ENCODE measurements around the gene IMPG2. TPM values are rescaled to one million over a fixed set of nuclear protein-coding genes. Genes with fewer than 3 reads are reported as not detected.

The IMPG2 gene
- total RNA-seq, result under 1 TPM; 0.05 to 0.12 (median 0.09) TPM
- long read RNA-seq, result 0 reads

- no peak for TF ChIP-seq POLR2A (IDR thresholded peaks at IDR 0.05)
- no peak for TF ChIP-seq CTCF (IDR thresholded peaks at IDR 0.05)
- intact Hi-C loops (cut with DNase I), result no loop called here
- no peaks in the 10 kb centered on the region for H3K27me3 ChIP-seq
These were observed at the start of gene IMPG2 for GRCh38 chr3:101320475-101320874. IMPG2 (minus strand) TSS chr3:101320575; CDS start chr3:101320372, 203 bp downstream.

GRCh38 chr3:101362406-101362805, 42.0 kb upstream of the IMPG2 start:
- 100% methylated on average over 2 of the region's 2 CpGs for WGBS (ENCODE audit: insufficient coverage, low coverage, low lambda C conversion rate, missing lambda C conversion rate)
- H3K36me3 ChIP-seq, result peaks cover 0 to 9% (median 0%) of the 10 kb centered on the region in 4 donors
- no peak overlapping the region for H3K27ac ChIP-seq
- ATAC-seq (no peak), DNase-seq (no peak)
- H3K4me3 ChIP-seq, result no peak overlapping the region
- no peaks in the 10 kb centered on the region for H3K27me3 ChIP-seq
- TF ChIP-seq CTCF (IDR thresholded peaks at IDR 0.05) (no peak), POLR2A (IDR thresholded peaks at IDR 0.05) (no peak)
- intact Hi-C loops (cut with DNase I), result no loop called here
- peaks cover 0 to 14% (median 2%) of the 10 kb centered on the region in 4 donors for H3K9me3 ChIP-seq
- H3K4me1 ChIP-seq, result no peaks in the 10 kb centered on the region

More at GRCh38 chr3:101320475-101320874, at the start of gene IMPG2:
- ATAC-seq, result no peak
- Histone ChIP-seq H3K4me1 (no peaks in the 10 kb centered on the region), H3K4me3 (no peak within 1 kb of the TSS), H3K36me3 (no peaks in the 10 kb centered on the region), H3K27ac (no peak within 1 kb of the TSS), H3K9me3 (no peaks in the 10 kb centered on the region)
- 98% methylated on average over 2 of the region's 2 CpGs for WGBS (ENCODE audit: insufficient coverage, low coverage, low lambda C conversion rate, missing lambda C conversion rate)
- no peak for DNase-seq

GRCh38 chr3:101351829-101352228, 31.5 kb upstream of the IMPG2 start:
- H3K36me3 ChIP-seq, result no peaks in the 10 kb centered on the region
- H3K4me1 ChIP-seq, result no peaks in the 10 kb centered on the region
- no peaks in the 10 kb centered on the region for H3K27me3 ChIP-seq
- TF ChIP-seq POLR2A (IDR thresholded peaks at IDR 0.05), result no peak
- no peak for TF ChIP-seq CTCF (IDR thresholded peaks at IDR 0.05)
- DNase-seq, result no peak
- intact Hi-C loops (cut with DNase I), result no loop called here
- ATAC-seq, result no peak
- no peaks in the 10 kb centered on the region for H3K9me3 ChIP-seq
- no peak overlapping the region for H3K4me3 ChIP-seq
- WGBS (ENCODE audit: insufficient coverage, low coverage, low lambda C conversion rate, missing lambda C conversion rate), result 36% methylated on average over 1 of the region's 1 CpG
- H3K27ac ChIP-seq, result no peak overlapping the region

GRCh38 chr3:101340591-101340990, 20.2 kb upstream of the IMPG2 start:
- no peaks in the 10 kb centered on the region for H3K9me3 ChIP-seq
- H3K27me3 ChIP-seq, result no peaks in the 10 kb centered on the region
- 65% methylated on average over 2 of the region's 2 CpGs for WGBS (ENCODE audit: insufficient coverage, low coverage, low lambda C conversion rate, missing lambda C conversion rate)
- intact Hi-C loops (cut with DNase I), result no loop called here
- ATAC-seq, result no peak
- no peak for TF ChIP-seq POLR2A (IDR thresholded peaks at IDR 0.05)
- no peak for TF ChIP-seq CTCF (IDR thresholded peaks at IDR 0.05)
- H3K4me3 ChIP-seq, result no peak overlapping the region
- DNase-seq, result no peak
- no peak overlapping the region for H3K27ac ChIP-seq
- H3K4me1 ChIP-seq, result no peaks in the 10 kb centered on the region
- H3K36me3 ChIP-seq, result no peaks in the 10 kb centered on the region

- intact Hi-C loops (cut with DNase I), result no loop called here
- H3K36me3 ChIP-seq, result peaks cover 0 to 4% (median 0%) of the 10 kb centered on the region in 4 donors
- no peak for DNase-seq
- ATAC-seq, result no peak
- no peaks in the 10 kb centered on the region for H3K27me3 ChIP-seq
- H3K27ac ChIP-seq, result no peak overlapping the region
- no peak overlapping the region for H3K4me3 ChIP-seq
- no peaks in the 10 kb centered on the region for H3K9me3 ChIP-seq
- TF ChIP-seq CTCF (IDR thresholded peaks at IDR 0.05) (no peak), POLR2A (IDR thresholded peaks at IDR 0.05) (no peak)
- WGBS (ENCODE audit: insufficient coverage, low coverage, low lambda C conversion rate, missing lambda C conversion rate), result 55% methylated on average over 3 of the region's 7 CpGs
- no peaks in the 10 kb centered on the region for H3K4me1 ChIP-seq
These were observed 13.5 kb upstream of the IMPG2 start for GRCh38 chr3:101333883-101334282.

Measured in right lobe of liver (tissue), 6 donors.